Left ventricle myocardium inferior (tissue), 1 donor: Measurements from ENCODE around the gene ANXA6. TPM values are rescaled to one million over a fixed set of nuclear protein-coding genes. Genes with fewer than 3 reads are reported as not detected.

ENCODE experiments used
- DNase-seq: peaks from one replicate; pipeline ENCODE4 v3.0.0-alpha.2; 2020
- H3K27ac ChIP-seq: fragments of 200-600 bp; replicated peaks from 2 replicates; pipeline ENCODE4 v1.8.0; 2021
- H3K27me3 ChIP-seq: fragments of 200-600 bp; 2 replicates; pipeline ENCODE4 v1.8.0; 2021; ENCODE audit warnings: low read depth
- H3K36me3 ChIP-seq: fragments of 200-600 bp; 2 replicates; pipeline ENCODE4 v1.8.0; 2021
- H3K4me1 ChIP-seq: fragments of 200-600 bp; 2 replicates; pipeline ENCODE4 v1.8.0; 2021
- H3K4me3 ChIP-seq: fragments of 200-600 bp; 2 replicates; pipeline ENCODE4 v1.8.0; 2021; ENCODE audit warnings: mild to moderate bottlenecking, moderate library complexity
- H3K9me3 ChIP-seq: fragments of 200-600 bp; replicated peaks from 2 replicates; pipeline ENCODE4 v1.8.0; 2021
- CTCF ChIP-seq: fragments of 200-600 bp; IDR thresholded peaks from 2 replicates; pipeline ENCODE4 v1.8.0; 2021; ENCODE audit warnings: antibody characterized with exemption, mild to moderate bottlenecking, borderline replicate concordance
- intact Hi-C: fragments of 100-400 bp; cut with micrococcal nuclease; formaldehyde crosslinking; loops from one replicate; pipeline ENCODE4 v1.11.0; 2022
- total RNA-seq: library from RNA; stranded (reverse); fragmentation: NEBNext Ultra II Directional; extraction: Animal tissue kit (Norgen Biotek cat#: 25700); gene quantifications from one replicate; pipeline ENCODE4 v1.2.1, GENCODE V29; 2021
- donor health status: DM: no; HTN: yes; CAD: no; lungs with severe emphysema.

The ANXA6 gene
- total RNA-seq, 1 donor from 2014 or later = 195 TPM

GRCh38 chr5:151183456-151184245 lies 26.1 kb upstream of the ANXA6 start:
- Histone ChIP-seq H3K36me3 (peaks cover 62% of the 10 kb centered on the region), H3K4me3 (no peak overlapping the region), H3K4me1 (peaks cover 15% of the 10 kb centered on the region), H3K27me3 (no peaks in the 10 kb centered on the region), H3K9me3 (peaks cover under 1% of the 10 kb centered on the region), H3K27ac (no peak overlapping the region)
- intact Hi-C loops = no loop called here
- no peak for TF ChIP-seq CTCF
- DNase-seq = no peak

GRCh38 chr5:151182976-151183375 lies 25.4 kb upstream of the ANXA6 start:
- intact Hi-C loops = no loop called here
- no peak for TF ChIP-seq CTCF
- no peak overlapping the region for H3K4me3 ChIP-seq
- H3K27ac ChIP-seq = no peak overlapping the region
- peaks cover 15% of the 10 kb centered on the region for H3K4me1 ChIP-seq
- H3K36me3 ChIP-seq = peaks cover 66% of the 10 kb centered on the region
- H3K9me3 ChIP-seq = no peaks in the 10 kb centered on the region
- no peaks in the 10 kb centered on the region for H3K27me3 ChIP-seq
- no peak for DNase-seq

GRCh38 chr5:151182524-151182900 lies 24.9 kb upstream of the ANXA6 start:
- no peak for DNase-seq
- TF ChIP-seq CTCF = no peak
- no peaks in the 10 kb centered on the region for H3K9me3 ChIP-seq
- no peak overlapping the region for H3K4me3 ChIP-seq
- intact Hi-C loops = no loop called here
- H3K27me3 ChIP-seq = no peaks in the 10 kb centered on the region
- H3K36me3 ChIP-seq = peaks cover 66% of the 10 kb centered on the region
- peaks cover 15% of the 10 kb centered on the region for H3K4me1 ChIP-seq
- no peak overlapping the region for H3K27ac ChIP-seq

- intact Hi-C loops = no loop called here
- no peak for TF ChIP-seq CTCF
- Histone ChIP-seq H3K9me3 (no peaks in the 10 kb centered on the region), H3K4me1 (peaks cover 11% of the 10 kb centered on the region), H3K27me3 (no peaks in the 10 kb centered on the region), H3K36me3 (peaks cover 66% of the 10 kb centered on the region), H3K27ac (no peak overlapping the region), H3K4me3 (no peak overlapping the region)
- no peak for DNase-seq
Measured at GRCh38 chr5:151181818-151182523, 24.4 kb upstream of the ANXA6 start.

GRCh38 chr5:151180291-151180690 lies 22.7 kb upstream of the ANXA6 start:
- H3K27me3 ChIP-seq = no peaks in the 10 kb centered on the region
- H3K9me3 ChIP-seq = no peaks in the 10 kb centered on the region
- H3K36me3 ChIP-seq = peaks cover 58% of the 10 kb centered on the region
- no peak overlapping the region for H3K27ac ChIP-seq
- no peak for TF ChIP-seq CTCF
- DNase-seq = no peak
- intact Hi-C loops = no loop called here
- H3K4me3 ChIP-seq = no peak overlapping the region
- H3K4me1 ChIP-seq = no peaks in the 10 kb centered on the region
